ENCODE results near the gene NEK3.

DNA sequence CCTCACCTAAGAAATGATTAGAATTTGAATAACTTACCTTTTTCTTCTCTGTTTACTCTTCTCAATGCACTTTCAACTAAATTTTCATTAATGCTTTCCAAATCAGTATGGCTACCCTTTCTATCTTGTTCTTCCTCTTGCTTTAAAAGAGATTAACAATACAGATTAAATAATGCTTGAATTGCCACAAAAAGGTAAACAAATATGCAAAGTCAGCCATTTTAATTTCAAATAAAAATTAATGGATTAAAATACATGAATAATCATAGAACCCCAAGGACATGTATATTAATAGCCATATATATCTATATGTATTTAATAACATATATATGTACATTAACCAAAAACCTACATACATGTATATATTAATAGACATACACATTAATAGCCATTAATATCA, 22.6 kb downstream of the NEK3 start:
- TF ChIP-seq RAD21 (conservative IDR thresholded peaks at IDR 0.05), result no peak
- TF ChIP-seq, protein P1, sequence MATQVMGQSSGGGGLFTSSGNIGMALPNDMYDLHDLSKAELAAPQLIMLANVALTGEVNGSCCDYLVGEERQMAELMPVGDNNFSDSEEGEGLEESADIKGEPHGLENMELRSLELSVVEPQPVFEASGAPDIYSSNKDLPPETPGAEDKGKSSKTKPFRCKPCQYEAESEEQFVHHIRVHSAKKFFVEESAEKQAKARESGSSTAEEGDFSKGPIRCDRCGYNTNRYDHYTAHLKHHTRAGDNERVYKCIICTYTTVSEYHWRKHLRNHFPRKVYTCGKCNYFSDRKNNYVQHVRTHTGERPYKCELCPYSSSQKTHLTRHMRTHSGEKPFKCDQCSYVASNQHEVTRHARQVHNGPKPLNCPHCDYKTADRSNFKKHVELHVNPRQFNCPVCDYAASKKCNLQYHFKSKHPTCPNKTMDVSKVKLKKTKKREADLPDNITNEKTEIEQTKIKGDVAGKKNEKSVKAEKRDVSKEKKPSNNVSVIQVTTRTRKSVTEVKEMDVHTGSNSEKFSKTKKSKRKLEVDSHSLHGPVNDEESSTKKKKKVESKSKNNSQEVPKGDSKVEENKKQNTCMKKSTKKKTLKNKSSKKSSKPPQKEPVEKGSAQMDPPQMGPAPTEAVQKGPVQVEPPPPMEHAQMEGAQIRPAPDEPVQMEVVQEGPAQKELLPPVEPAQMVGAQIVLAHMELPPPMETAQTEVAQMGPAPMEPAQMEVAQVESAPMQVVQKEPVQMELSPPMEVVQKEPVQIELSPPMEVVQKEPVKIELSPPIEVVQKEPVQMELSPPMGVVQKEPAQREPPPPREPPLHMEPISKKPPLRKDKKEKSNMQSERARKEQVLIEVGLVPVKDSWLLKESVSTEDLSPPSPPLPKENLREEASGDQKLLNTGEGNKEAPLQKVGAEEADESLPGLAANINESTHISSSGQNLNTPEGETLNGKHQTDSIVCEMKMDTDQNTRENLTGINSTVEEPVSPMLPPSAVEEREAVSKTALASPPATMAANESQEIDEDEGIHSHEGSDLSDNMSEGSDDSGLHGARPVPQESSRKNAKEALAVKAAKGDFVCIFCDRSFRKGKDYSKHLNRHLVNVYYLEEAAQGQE (IDR thresholded peaks at IDR 0.05; ENCODE audit: borderline replicate concordance), result no peak
- TF ChIP-seq, protein P2, sequence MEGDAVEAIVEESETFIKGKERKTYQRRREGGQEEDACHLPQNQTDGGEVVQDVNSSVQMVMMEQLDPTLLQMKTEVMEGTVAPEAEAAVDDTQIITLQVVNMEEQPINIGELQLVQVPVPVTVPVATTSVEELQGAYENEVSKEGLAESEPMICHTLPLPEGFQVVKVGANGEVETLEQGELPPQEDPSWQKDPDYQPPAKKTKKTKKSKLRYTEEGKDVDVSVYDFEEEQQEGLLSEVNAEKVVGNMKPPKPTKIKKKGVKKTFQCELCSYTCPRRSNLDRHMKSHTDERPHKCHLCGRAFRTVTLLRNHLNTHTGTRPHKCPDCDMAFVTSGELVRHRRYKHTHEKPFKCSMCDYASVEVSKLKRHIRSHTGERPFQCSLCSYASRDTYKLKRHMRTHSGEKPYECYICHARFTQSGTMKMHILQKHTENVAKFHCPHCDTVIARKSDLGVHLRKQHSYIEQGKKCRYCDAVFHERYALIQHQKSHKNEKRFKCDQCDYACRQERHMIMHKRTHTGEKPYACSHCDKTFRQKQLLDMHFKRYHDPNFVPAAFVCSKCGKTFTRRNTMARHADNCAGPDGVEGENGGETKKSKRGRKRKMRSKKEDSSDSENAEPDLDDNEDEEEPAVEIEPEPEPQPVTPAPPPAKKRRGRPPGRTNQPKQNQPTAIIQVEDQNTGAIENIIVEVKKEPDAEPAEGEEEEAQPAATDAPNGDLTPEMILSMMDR (IDR thresholded peaks at IDR 0.05; ENCODE audit: poor library complexity, severe bottlenecking), result no peak
- no peak for TF ChIP-seq TAF1 (IDR thresholded peaks at IDR 0.05; ENCODE audit: low read depth)
- no peak for TF ChIP-seq EZH2 (IDR thresholded peaks at IDR 0.05; ENCODE audit: borderline replicate concordance, insufficient read depth, low read length, poor library complexity, severe bottlenecking)
- TF ChIP-seq EP300 (conservative IDR thresholded peaks at IDR 0.05; ENCODE audit: poor library complexity, severe bottlenecking), result no peak
